Measurements from ENCODE around the gene MMEL1. TPM values are rescaled to one million over a fixed set of nuclear protein-coding genes. Genes with fewer than 3 reads are reported as not detected.

The MMEL1 gene
- total and polyA plus RNA-seq, 2 of the 13 experiments (the other 11 are each of a cell fraction or from before 2014, with no cell fraction given): 0.48 TPM; not detected in 1

DNA sequence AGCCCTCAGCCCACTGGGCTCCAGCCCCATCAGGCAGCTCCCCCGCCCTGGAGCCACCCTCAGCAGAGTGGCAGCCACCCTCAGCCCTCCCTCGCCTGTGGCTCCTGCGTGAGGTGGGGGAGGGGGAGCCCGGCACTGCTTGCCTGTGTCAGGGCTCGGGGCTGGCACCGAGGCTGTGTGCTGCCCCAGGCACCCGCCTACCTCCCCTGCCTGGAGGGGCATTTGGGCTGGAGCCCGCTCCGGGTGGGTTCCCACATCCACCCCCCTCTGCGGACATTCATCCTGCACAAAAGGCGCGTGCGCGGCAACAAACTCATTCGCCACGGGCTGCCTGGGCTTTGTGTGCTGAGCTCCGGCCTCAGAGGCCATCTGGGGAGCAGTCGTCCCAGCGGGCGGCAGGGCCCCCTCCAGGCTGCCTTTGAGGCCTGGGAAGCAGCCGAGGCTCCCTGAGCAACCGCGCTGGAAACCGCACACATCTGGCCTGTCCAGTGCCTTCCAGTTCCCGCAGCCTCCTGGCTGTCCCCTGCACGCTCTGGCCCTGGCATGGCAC is 89.2 kb downstream of the MMEL1 start (continued):
- TF ChIP-seq, protein P1, sequence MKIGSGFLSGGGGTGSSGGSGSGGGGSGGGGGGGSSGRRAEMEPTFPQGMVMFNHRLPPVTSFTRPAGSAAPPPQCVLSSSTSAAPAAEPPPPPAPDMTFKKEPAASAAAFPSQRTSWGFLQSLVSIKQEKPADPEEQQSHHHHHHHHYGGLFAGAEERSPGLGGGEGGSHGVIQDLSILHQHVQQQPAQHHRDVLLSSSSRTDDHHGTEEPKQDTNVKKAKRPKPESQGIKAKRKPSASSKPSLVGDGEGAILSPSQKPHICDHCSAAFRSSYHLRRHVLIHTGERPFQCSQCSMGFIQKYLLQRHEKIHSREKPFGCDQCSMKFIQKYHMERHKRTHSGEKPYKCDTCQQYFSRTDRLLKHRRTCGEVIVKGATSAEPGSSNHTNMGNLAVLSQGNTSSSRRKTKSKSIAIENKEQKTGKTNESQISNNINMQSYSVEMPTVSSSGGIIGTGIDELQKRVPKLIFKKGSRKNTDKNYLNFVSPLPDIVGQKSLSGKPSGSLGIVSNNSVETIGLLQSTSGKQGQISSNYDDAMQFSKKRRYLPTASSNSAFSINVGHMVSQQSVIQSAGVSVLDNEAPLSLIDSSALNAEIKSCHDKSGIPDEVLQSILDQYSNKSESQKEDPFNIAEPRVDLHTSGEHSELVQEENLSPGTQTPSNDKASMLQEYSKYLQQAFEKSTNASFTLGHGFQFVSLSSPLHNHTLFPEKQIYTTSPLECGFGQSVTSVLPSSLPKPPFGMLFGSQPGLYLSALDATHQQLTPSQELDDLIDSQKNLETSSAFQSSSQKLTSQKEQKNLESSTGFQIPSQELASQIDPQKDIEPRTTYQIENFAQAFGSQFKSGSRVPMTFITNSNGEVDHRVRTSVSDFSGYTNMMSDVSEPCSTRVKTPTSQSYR (CRISPR knock-in tag; IDR thresholded peaks at IDR 0.05; ENCODE audit: borderline replicate concordance): peak; percentile 87
- TF ChIP-seq, protein P2, sequence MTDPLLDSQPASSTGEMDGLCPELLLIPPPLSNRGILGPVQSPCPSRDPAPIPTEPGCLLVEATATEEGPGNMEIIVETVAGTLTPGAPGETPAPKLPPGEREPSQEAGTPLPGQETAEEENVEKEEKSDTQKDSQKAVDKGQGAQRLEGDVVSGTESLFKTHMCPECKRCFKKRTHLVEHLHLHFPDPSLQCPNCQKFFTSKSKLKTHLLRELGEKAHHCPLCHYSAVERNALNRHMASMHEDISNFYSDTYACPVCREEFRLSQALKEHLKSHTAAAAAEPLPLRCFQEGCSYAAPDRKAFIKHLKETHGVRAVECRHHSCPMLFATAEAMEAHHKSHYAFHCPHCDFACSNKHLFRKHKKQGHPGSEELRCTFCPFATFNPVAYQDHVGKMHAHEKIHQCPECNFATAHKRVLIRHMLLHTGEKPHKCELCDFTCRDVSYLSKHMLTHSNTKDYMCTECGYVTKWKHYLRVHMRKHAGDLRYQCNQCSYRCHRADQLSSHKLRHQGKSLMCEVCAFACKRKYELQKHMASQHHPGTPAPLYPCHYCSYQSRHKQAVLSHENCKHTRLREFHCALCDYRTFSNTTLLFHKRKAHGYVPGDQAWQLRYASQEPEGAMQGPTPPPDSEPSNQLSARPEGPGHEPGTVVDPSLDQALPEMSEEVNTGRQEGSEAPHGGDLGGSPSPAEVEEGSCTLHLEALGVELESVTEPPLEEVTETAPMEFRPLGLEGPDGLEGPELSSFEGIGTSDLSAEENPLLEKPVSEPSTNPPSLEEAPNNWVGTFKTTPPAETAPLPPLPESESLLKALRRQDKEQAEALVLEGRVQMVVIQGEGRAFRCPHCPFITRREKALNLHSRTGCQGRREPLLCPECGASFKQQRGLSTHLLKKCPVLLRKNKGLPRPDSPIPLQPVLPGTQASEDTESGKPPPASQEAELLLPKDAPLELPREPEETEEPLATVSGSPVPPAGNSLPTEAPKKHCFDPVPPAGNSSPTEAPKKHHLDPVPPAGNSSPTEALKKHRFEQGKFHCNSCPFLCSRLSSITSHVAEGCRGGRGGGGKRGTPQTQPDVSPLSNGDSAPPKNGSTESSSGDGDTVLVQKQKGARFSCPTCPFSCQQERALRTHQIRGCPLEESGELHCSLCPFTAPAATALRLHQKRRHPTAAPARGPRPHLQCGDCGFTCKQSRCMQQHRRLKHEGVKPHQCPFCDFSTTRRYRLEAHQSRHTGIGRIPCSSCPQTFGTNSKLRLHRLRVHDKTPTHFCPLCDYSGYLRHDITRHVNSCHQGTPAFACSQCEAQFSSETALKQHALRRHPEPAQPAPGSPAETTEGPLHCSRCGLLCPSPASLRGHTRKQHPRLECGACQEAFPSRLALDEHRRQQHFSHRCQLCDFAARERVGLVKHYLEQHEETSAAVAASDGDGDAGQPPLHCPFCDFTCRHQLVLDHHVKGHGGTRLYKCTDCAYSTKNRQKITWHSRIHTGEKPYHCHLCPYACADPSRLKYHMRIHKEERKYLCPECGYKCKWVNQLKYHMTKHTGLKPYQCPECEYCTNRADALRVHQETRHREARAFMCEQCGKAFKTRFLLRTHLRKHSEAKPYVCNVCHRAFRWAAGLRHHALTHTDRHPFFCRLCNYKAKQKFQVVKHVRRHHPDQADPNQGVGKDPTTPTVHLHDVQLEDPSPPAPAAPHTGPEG (CRISPR knock-in tag; IDR thresholded peaks at IDR 0.05): no peak; the same call in 1 of the 2 replicates
- TF ChIP-seq ZNF709 (CRISPR knock-in tag; IDR thresholded peaks at IDR 0.05): no peak
- no peak for TF ChIP-seq MIER2 (CRISPR knock-in tag; IDR thresholded peaks at IDR 0.05)
- TF ChIP-seq ZNF234 (CRISPR knock-in tag; conservative IDR thresholded peaks at IDR 0.05): no peak
- TF ChIP-seq, protein P3, sequence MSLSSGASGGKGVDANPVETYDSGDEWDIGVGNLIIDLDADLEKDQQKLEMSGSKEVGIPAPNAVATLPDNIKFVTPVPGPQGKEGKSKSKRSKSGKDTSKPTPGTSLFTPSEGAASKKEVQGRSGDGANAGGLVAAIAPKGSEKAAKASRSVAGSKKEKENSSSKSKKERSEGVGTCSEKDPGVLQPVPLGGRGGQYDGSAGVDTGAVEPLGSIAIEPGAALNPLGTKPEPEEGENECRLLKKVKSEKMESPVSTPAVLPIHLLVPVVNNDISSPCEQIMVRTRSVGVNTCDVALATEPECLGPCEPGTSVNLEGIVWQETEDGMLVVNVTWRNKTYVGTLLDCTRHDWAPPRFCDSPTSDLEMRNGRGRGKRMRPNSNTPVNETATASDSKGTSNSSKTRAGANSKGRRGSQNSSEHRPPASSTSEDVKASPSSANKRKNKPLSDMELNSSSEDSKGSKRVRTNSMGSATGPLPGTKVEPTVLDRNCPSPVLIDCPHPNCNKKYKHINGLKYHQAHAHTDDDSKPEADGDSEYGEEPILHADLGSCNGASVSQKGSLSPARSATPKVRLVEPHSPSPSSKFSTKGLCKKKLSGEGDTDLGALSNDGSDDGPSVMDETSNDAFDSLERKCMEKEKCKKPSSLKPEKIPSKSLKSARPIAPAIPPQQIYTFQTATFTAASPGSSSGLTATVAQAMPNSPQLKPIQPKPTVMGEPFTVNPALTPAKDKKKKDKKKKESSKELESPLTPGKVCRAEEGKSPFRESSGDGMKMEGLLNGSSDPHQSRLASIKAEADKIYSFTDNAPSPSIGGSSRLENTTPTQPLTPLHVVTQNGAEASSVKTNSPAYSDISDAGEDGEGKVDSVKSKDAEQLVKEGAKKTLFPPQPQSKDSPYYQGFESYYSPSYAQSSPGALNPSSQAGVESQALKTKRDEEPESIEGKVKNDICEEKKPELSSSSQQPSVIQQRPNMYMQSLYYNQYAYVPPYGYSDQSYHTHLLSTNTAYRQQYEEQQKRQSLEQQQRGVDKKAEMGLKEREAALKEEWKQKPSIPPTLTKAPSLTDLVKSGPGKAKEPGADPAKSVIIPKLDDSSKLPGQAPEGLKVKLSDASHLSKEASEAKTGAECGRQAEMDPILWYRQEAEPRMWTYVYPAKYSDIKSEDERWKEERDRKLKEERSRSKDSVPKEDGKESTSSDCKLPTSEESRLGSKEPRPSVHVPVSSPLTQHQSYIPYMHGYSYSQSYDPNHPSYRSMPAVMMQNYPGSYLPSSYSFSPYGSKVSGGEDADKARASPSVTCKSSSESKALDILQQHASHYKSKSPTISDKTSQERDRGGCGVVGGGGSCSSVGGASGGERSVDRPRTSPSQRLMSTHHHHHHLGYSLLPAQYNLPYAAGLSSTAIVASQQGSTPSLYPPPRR (CRISPR knock-in tag; IDR thresholded peaks at IDR 0.05; ENCODE audit: borderline replicate concordance): 0 out of 2 replicates have a peak, but pooled peaks have one; percentile 32
- TF ChIP-seq, protein P4, sequence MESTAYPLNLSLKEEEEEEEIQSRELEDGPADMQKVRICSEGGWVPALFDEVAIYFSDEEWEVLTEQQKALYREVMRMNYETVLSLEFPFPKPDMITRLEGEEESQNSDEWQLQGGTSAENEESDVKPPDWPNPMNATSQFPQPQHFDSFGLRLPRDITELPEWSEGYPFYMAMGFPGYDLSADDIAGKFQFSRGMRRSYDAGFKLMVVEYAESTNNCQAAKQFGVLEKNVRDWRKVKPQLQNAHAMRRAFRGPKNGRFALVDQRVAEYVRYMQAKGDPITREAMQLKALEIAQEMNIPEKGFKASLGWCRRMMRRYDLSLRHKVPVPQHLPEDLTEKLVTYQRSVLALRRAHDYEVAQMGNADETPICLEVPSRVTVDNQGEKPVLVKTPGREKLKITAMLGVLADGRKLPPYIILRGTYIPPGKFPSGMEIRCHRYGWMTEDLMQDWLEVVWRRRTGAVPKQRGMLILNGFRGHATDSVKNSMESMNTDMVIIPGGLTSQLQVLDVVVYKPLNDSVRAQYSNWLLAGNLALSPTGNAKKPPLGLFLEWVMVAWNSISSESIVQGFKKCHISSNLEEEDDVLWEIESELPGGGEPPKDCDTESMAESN (CRISPR knock-in tag; conservative IDR thresholded peaks at IDR 0.05): no peak
- TF ChIP-seq, protein P5, sequence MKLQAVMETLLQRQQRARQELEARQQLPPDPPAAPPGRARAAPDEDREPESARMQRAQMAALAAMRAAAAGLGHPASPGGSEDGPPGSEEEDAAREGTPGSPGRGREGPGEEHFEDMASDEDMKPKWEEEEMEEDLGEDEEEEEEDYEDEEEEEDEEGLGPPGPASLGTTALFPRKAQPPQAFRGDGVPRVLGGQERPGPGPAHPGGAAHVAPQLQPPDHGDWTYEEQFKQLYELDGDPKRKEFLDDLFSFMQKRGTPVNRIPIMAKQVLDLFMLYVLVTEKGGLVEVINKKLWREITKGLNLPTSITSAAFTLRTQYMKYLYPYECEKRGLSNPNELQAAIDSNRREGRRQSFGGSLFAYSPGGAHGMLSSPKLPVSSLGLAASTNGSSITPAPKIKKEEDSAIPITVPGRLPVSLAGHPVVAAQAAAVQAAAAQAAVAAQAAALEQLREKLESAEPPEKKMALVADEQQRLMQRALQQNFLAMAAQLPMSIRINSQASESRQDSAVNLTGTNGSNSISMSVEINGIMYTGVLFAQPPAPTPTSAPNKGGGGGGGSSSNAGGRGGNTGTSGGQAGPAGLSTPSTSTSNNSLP (IDR thresholded peaks at IDR 0.05; ENCODE audit: low read depth, low read length): no peak

All from HepG2 (cell line).